Heart left ventricle (tissue), 16 donors: ENCODE data around the gene DIRAS3. TPM values are rescaled to one million over a fixed set of nuclear protein-coding genes. Genes with fewer than 3 reads are reported as not detected.

Experiments
- ATAC-seq, 4 donors: fragments of 200-7000 bp; cut with Tn5 transposase; one replicate each; pipeline ENCODE4 v1.9.1; 2020 to 2022; ENCODE audit warnings: moderate library complexity in 4 of 4, mild to moderate bottlenecking in 3 of 4, moderate number of reproducible peaks in 1 of 4
- DNase-seq, 5 donors: peaks; one replicate each; pipeline ENCODE4 v3.0.0-alpha.2; 2020
- H3K27ac ChIP-seq, 12 donors: fragments of 200-600 bp; sonication (generic) in 4 of 12; one replicate each; pipeline versions ENCODE4 v1.5.0 to v1.8.0; 2016 to 2022; ENCODE audit warnings: mild to moderate bottlenecking in 2 of 12
- H3K27me3 ChIP-seq, 9 donors: fragments of 200-600 bp; sonication (generic) in 2 of 9; one replicate each; pipeline versions ENCODE4 v1.5.1 to v1.8.0; 2016 to 2022; ENCODE audit warnings: mild to moderate bottlenecking in 3 of 9
- H3K36me3 ChIP-seq, 9 donors: fragments of 200-600 bp; sonication (generic) in 2 of 9; one replicate each; pipeline versions ENCODE4 v1.5.0 to v1.8.0; 2018 to 2022; ENCODE audit warnings: mild to moderate bottlenecking in 2 of 9
- H3K4me1 ChIP-seq, 12 donors: fragments of 200-600 bp; sonication (generic) in 4 of 12; one replicate each; pipeline versions ENCODE4 v1.5.0 to v1.8.0; 2016 to 2022; ENCODE audit warnings: mild to moderate bottlenecking in 3 of 12
- H3K4me3 ChIP-seq, 12 donors: fragments of 200-600 bp; sonication (generic) in 4 of 12; one replicate each; pipeline versions ENCODE4 v1.5.0 to v1.8.0; 2017 to 2022; ENCODE audit warnings: mild to moderate bottlenecking in 9 of 12, moderate library complexity in 4 of 12
- H3K9me3 ChIP-seq, 12 donors: fragments of 200-600 bp; sonication (generic) in 4 of 12; one replicate each; pipeline versions ENCODE4 v1.5.0 to v1.8.0; 2016 to 2022; ENCODE audit warnings: mild to moderate bottlenecking in 1 of 12
- CTCF ChIP-seq, 12 donors: fragments of 200-600 bp; sonication (generic) in 4 of 12; IDR thresholded peaks; one replicate each; pipeline versions ENCODE4 v1.5.0 to v1.8.0; 2018 to 2022; ENCODE audit warnings: antibody characterized with exemption in 12 of 12, mild to moderate bottlenecking in 5 of 12
- POLR2A ChIP-seq, 2 donors: fragments of 450-650 bp; IDR thresholded peaks; one replicate each; pipeline ENCODE4 v1.6.1; 2017; ENCODE audit warnings: antibody characterized with exemption in 2 of 2, mild to moderate bottlenecking in 2 of 2, moderate library complexity in 2 of 2
- WGBS, 4 donors: extraction: QIAGEN DNeasy Blood & Tissue Kit in 2 of 4; methylation state at CpG; one replicate each; pipeline versions ENCODE4 v1.1.5 to v1.1.7; 2013 to 2018; 5-methylcytosine and 5-hydroxymethylcytosine counted together
- intact Hi-C, 10 donors: fragments of 100-400 bp; cut with DNase I; formaldehyde crosslinking; loops; one replicate each; pipeline versions ENCODE4 v1.11.1 to v1.14.2; 2022
- long read RNA-seq, 3 donors: library from polyadenylated mRNA; unstranded; transcript quantifications; one replicate each; pipeline ENCODE4 v2.0.0, GENCODE V29; 2020 to 2021
- polyA plus RNA-seq, 2 donors: library from polyadenylated mRNA; stranded (reverse); fragments of 200-250 nt; gene quantifications; one replicate each; pipeline ENCODE4 v1.2.3, GENCODE V29; 2013
- total RNA-seq, 9 donors: library from RNA; depleted of rRNA in 2 of 9; stranded (reverse); fragments of >200 nt in 2 of 9; fragmentation: NEBNext Ultra II Directional in 3 of 9; extraction: Animal tissue kit (Norgen Biotek cat#: 25700) in 3 of 9; gene quantifications; one replicate each; pipeline versions ENCODE4 v1.1.0 to v1.2.4, GENCODE V29; 2016 to 2023
- donor health status: ischemic (EF 13 %, LVEDD 7.1; RV severe dilation, severe dysfunction).
- donor health status: healthy with polysubstance abuse.
- donor health status: DM: no; HTN: yes; CAD: no.
- donor health status: DM: no; HTN: no; CAD: no.
- donor health status: ischemic (EF 25% LVEDD 6.9; RV normal size, moderate dysfunction).
- donor health status: ischemic (EF 25% LVEDD 5.7; RV mildly dilated, moderate dysfunction).
- donor health status: healthy.
- donor health status: DM: yes; HTN: yes; CAD: no.
- donor health status: ischemic (EF 35%, LVEDD 5.7; RV mildly dilated, moderate dysfunction).
- donor health status: nonischemic (EF 11% LVEDD 7.7; RV severe dilation, severe dysfunction).
- donor health status: DM: yes; HTN: yes; CAD: no.
- donor health status: PGD.
- donor health status: ischemic (EF 29% LVEDD 5.4; RV normal size, mild dysfunction).
- donor health status: nonischemic (EF 23%, LVEDD 6.1; RV moderate dilation, normal function).

DIRAS3 gene, protein sequence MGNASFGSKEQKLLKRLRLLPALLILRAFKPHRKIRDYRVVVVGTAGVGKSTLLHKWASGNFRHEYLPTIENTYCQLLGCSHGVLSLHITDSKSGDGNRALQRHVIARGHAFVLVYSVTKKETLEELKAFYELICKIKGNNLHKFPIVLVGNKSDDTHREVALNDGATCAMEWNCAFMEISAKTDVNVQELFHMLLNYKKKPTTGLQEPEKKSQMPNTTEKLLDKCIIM
- 10 to 100 TPM in 4 of 9 donors, 1 to 10 TPM in 5; 7.0 to 22.1 (median 10.0) TPM for total RNA-seq
- polyA plus RNA-seq = 10 to 100 TPM in 1 of 2 donors, 1 to 10 TPM in 1; 3.8 to 10.9 TPM
- long read RNA-seq, donor 1, transcript DIRAS3-202 (2 exons, 1,481 nt) = major isoform, 25 of 30 reads
- long read RNA-seq, donor 1, partial matches to known transcripts = 5 of 30 reads
- long read RNA-seq, donor 1, other reads (novel, unspliced or antisense) = 0 of 30 reads
- long read RNA-seq, donor 2, transcript DIRAS3-202 (2 exons, 1,481 nt) = major isoform, 227 of 235 reads
- long read RNA-seq, donor 2, partial matches to known transcripts = 8 of 235 reads
- long read RNA-seq, donor 2, other reads (novel, unspliced or antisense) = 0 of 235 reads
- long read RNA-seq, donor 3, transcript DIRAS3-202 (2 exons, 1,481 nt) = major isoform, 13 of 15 reads
- long read RNA-seq, donor 3, partial matches to known transcripts = 2 of 15 reads
- long read RNA-seq, donor 3, other reads (novel, unspliced or antisense) = 0 of 15 reads

- H3K4me3 ChIP-seq = peak within 1 kb of the TSS in 11 of 12 donors; percentile 7 to 58 (median 47)
- 56 to 65% (median 62%) methylated on average over 45 of the region's 45 CpGs for WGBS, 4 donors
- peaks cover 0 to 12% (median 0%) of the 10 kb centered on the region in 9 donors for H3K27me3 ChIP-seq
- intact Hi-C loops = loop anchor here in 3 of 10 donors (2.0 to 5.0 kb wide), 4 partner anchors 62 to 198 kb away; no protein-coding TSS in a partner anchor
- DNase-seq (peak in 3 of 5 donors; percentile 25 to 54 (median 40)), ATAC-seq (peak; percentile 57 to 77 (median 66))
- H3K27ac ChIP-seq = peak within 1 kb of the TSS in 1 of 12 donors; percentile 1
- H3K4me1 ChIP-seq = no peaks in the 10 kb centered on the region
- H3K9me3 ChIP-seq = no peaks in the 10 kb centered on the region
- H3K36me3 ChIP-seq = no peaks in the 10 kb centered on the region
- no peak for TF ChIP-seq CTCF (IDR thresholded peaks at IDR 0.05)
- no peak for TF ChIP-seq POLR2A (IDR thresholded peaks at IDR 0.05)
These were observed at the start of gene DIRAS3 for GRCh38 chr1:68049941-68050878. Gene DIRAS3 (minus strand): TSS chr1:68050627. CDS start chr1:68047297, 3,330 bp downstream.

GRCh38 chr1:68093737-68094136, 43.3 kb upstream of the DIRAS3 start:
- H3K4me3 ChIP-seq = no peak overlapping the region
- DNase-seq (no peak), ATAC-seq (peak in 3 of 4 donors; percentile 76 to 88 (median 76))
- no peak overlapping the region for H3K27ac ChIP-seq
- H3K36me3 ChIP-seq = peaks cover 0 to 8% (median 0%) of the 10 kb centered on the region in 9 donors
- TF ChIP-seq CTCF (IDR thresholded peaks at IDR 0.05) (no peak), POLR2A (IDR thresholded peaks at IDR 0.05) (no peak)
- peaks cover 0 to 6% (median 0%) of the 10 kb centered on the region in 12 donors for H3K4me1 ChIP-seq
- H3K27me3 ChIP-seq = no peaks in the 10 kb centered on the region
- intact Hi-C loops = no loop called here
- peaks cover 0 to 5% (median 0%) of the 10 kb centered on the region in 12 donors for H3K9me3 ChIP-seq

DNA sequence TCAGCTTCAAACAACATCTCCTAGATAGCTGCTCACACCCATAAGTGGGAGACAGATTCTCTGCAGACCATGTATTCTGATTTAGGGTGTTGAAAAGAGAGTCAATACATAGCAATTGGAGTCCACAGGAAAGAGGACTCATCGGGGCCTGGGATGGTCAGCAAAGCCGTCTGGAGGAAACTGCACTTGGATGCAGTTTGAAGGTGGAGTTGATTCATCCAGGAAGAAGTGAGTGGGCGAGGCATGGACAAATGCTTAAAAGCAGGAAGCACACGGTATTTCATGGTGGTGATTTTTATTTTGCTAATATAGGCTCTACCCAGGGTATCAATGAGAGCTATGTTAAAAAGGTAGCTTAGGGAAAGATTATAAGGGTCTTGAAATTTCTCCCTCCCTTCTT, 36.8 kb upstream of the DIRAS3 start:
- DNase-seq (no peak), ATAC-seq (no peak)
- WGBS, 4 donors = 64 to 72% (median 67%) methylated on average over 4 of the region's 4 CpGs
- no peak overlapping the region for H3K27ac ChIP-seq
- H3K36me3 ChIP-seq = no peaks in the 10 kb centered on the region
- intact Hi-C loops = no loop called here
- TF ChIP-seq POLR2A (IDR thresholded peaks at IDR 0.05) = no peak
- no peak for TF ChIP-seq CTCF (IDR thresholded peaks at IDR 0.05)
- no peaks in the 10 kb centered on the region for H3K4me1 ChIP-seq
- no peak overlapping the region for H3K4me3 ChIP-seq
- H3K9me3 ChIP-seq = peaks cover 0 to 8% (median 0%) of the 10 kb centered on the region in 12 donors
- H3K27me3 ChIP-seq = no peaks in the 10 kb centered on the region
